Fibroblast of mammary gland (primary cell): Measurements from ENCODE around the gene CMTM7.

ENCODE experiments used
- DNase-seq: peaks from one replicate; pipeline ENCODE4 v3.0.0-alpha.2; 2010; ENCODE audit warnings: low read depth
- H3K4me3 ChIP-seq: 2 replicates; pipeline ENCODE4 v1.5.1; 2011; ENCODE audit warnings: low read depth, mild to moderate bottlenecking, low read length, moderate library complexity; ENCODE audit not compliant: control insufficient read depth
- TF ChIP-seq, protein P1 (sequence below): conservative IDR thresholded peaks from 2 replicates; pipeline ENCODE4 v1.5.1; 2011; ENCODE audit warnings: low read depth, low read length, inconsistent platforms; ENCODE audit not compliant: control insufficient read depth, insufficient read depth

Gene CMTM7

DNA sequence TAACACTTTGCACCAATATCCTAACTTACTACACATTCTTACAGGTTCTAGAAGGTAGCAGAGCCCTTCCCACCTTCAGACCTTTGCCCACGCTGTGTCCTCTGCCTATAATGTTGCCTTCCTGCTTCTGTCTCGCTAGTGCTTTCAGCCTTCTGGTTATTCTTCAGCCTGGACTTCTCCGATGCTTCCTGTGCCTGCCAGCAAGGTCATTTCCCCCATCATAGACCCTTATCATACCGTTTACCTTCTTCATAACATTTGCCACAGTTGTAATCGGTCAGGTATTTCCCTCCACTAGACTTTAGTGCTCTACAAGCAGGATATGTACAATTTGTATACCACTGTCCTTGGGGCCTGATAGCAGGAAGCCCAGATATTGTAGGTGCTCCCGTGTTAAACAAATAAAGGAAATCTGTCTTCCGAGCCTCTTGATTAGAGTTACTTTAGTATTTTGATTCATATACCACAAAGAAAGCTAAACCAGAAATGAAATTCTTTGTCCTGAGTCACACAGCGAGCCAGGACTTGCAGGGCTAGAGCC lies 35.8 kb upstream of the CMTM7 start:
- TF ChIP-seq, protein P1, sequence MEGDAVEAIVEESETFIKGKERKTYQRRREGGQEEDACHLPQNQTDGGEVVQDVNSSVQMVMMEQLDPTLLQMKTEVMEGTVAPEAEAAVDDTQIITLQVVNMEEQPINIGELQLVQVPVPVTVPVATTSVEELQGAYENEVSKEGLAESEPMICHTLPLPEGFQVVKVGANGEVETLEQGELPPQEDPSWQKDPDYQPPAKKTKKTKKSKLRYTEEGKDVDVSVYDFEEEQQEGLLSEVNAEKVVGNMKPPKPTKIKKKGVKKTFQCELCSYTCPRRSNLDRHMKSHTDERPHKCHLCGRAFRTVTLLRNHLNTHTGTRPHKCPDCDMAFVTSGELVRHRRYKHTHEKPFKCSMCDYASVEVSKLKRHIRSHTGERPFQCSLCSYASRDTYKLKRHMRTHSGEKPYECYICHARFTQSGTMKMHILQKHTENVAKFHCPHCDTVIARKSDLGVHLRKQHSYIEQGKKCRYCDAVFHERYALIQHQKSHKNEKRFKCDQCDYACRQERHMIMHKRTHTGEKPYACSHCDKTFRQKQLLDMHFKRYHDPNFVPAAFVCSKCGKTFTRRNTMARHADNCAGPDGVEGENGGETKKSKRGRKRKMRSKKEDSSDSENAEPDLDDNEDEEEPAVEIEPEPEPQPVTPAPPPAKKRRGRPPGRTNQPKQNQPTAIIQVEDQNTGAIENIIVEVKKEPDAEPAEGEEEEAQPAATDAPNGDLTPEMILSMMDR, result no peak
- H3K4me3 ChIP-seq, result no peak overlapping the region
- DNase-seq, result no peak

DNA sequence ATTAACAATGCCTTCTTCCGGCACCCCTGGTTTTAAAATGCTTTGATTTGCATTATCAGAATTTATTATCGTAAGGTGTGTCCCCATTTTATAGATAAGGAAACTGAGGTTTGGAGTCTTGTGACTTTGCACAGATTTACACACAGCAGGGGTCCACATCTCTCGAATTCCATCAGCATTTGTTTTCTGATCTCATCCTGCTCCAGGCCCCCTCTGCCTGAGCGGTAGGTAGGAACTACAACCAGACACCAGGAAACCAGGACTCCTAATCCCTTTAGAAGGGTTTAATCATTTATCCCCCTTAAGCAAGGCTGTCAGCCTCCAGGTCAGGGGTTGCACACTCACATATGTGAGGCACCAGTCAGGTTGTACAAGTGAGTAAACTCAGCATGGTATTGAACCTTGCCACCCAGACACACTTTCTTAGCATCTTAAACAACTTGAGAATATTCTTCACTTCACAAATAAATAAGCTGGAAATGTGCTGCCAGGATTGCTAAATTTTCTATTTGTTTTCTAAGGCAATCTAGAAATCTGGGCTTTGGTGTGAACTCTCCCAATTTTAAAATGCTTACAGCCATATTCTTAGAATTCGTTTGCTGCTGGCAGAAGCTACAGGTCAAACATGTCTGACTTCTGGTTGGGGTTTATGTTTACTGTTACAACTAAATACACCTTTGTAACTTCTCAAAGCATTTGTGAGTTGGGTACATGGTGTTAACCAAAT lies 31.7 kb upstream of the CMTM7 start:
- TF ChIP-seq, protein P1, result no peak
- no peak for DNase-seq
- H3K4me3 ChIP-seq, result no peak overlapping the region

DNA sequence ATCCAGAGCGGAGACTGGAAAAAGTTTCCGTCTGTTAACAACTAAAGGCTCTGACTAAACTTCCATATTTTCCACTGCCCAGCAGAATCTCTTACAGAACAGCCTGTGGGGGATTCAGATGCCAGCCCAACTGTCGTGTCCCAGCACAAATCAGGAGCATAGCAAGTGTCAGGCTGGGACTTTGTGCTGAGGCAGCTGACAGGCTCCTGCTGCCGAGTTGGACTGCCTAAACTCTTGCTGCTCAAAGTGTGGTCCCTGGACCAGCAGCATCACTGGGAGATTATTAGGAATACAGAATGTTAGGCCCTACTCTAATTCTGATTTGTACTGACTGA lies 31.2 kb upstream of the CMTM7 start:
- H3K4me3 ChIP-seq, result no peak overlapping the region
- TF ChIP-seq, protein P1, result no peak
- no peak for DNase-seq

DNA sequence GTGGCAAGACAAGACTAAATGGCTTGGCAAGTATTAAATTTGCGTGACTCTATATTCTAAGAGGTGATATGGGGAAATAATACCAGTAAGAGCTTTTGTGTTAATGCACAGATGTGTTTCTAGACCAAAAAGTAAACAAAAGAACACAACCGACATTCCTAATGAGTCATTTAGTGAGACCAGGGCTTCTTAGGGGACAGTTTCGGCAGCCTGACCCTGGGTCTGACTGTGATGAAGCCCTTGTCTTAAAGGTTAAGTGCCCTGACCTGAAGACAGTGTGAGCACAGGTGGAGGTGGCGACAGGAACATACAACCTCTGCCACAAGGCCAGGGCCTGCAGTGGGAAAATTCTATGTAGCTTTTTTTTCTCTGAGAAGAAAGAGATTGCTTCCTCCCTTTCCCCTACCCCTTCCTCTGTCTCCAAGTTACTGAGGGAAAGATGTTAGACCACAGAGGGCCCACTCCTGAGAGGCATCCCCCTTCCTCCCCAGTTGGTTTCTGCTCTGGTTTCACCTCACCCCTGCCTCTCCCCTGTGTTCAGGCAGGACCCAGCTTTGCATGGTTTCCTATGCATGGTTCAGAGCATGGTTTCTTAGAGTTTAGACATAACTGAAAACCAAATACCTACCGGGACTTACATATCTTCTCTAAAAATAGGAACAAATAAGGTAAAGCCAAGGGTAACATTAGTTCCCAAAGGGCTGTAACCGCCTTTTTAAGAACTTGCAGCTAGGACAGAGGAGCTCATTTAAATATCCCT lies 24.8 kb upstream of the CMTM7 start:
- no peak overlapping the region for H3K4me3 ChIP-seq
- DNase-seq, result no peak
- TF ChIP-seq, protein P1, result no peak

DNA sequence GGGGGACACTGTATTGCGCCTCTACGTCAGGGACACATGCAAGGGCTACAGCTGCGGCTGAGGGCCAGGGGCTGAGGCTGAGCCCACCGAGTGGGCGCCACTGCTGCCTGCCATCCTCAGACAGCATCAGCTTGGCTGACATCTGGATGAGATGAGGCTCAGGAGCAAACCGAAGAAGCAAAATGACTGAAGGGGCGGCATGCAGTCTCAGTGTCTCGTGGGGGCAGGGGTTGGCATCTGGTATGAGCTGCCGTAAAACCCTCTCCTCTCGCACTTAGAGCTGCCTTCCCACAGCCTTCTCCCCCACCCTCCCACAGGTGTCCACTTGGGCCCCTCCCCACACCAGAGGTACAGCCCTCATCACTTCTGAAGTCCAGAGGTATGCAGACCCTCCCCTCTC lies 24.2 kb upstream of the CMTM7 start:
- TF ChIP-seq, protein P1, result no peak
- no peak overlapping the region for H3K4me3 ChIP-seq
- no peak for DNase-seq

DNA sequence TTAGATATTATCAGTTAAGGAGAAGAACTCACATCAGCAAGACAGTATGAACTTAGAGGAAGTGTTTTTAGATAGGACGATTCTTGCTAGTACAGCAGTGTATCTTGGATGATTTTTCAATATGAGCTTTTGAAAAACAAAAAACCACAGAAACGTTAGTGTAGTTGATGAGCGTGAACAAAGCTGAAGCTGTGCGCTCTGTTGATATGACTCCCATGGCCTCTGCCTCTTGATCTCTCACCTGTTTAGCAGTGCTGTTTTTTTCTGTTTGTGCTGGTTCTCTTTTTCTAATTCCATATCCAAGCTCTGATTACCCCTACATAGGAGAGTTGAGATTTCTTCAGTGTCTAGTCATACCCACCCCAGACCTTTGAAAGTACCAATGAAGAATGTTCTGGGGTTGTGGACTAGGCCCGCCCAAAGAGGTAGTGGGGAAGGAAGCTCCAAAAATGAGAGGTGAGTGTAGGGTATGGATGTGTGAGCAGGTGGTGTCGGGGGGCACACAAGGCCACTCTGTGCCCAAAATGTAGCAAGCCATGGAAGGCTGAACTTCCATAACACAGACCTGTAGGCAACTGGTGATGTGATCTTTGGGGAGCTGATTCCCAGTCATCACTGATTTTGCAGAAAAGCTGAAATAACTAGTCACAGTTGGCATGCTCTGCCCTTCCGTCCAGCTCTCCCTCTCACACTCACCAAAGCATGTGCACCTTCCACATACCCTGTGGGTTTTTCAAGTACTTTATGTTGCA lies 20.0 kb upstream of the CMTM7 start:
- no peak overlapping the region for H3K4me3 ChIP-seq
- DNase-seq, result no peak
- TF ChIP-seq, protein P1, result no peak
